HAP-1 (cell line): ENCODE data around the gene PRSS3.
"Not testable (repeated sequence)": the region's sequence is repeated elsewhere in the genome, so short reads cannot be mapped to it uniquely, and the experiment has no call there.

Experiments
- DNase-seq, 2 experiments: peaks; one replicate each; pipeline ENCODE4 v3.0.0-alpha.2; 2016 to 2020; ENCODE audit warnings: low spot score in 2 of 2
- H3K27me3 ChIP-seq: fragments of 250-450 bp; sonication (Bioruptor Pico); 2 replicates; pipeline ENCODE4 v1.5.1; 2020; ENCODE audit warnings: low read depth, mild to moderate bottlenecking, moderate library complexity
- H3K36me3 ChIP-seq: fragments of 250-450 bp; sonication (Bioruptor Pico); replicated peaks from 2 replicates; pipeline ENCODE4 v1.5.1; 2020; ENCODE audit warnings: mild to moderate bottlenecking
- H3K4me1 ChIP-seq: fragments of 250-450 bp; sonication (Bioruptor Pico); 2 replicates; pipeline ENCODE4 v1.5.1; 2020; ENCODE audit warnings: mild to moderate bottlenecking
- H3K4me3 ChIP-seq: fragments of 250-450 bp; sonication (Bioruptor Pico); 2 replicates; pipeline ENCODE4 v1.5.1; 2020; ENCODE audit warnings: mild to moderate bottlenecking, moderate library complexity
- H3K9me3 ChIP-seq: fragments of 250-450 bp; sonication (Bioruptor Pico); 2 replicates; pipeline ENCODE4 v1.5.1; 2020; ENCODE audit warnings: mild to moderate bottlenecking, moderate library complexity
- in situ Hi-C: fragments of 300-500 bp; cut with MboI; formaldehyde crosslinking; loops from 3 replicates; pipeline ENCODE4 v1.14.3; 2020; ENCODE audit warnings: low sequenced_read_pairs, inconsistent platforms, mixed read lengths

The PRSS3 gene

DNA sequence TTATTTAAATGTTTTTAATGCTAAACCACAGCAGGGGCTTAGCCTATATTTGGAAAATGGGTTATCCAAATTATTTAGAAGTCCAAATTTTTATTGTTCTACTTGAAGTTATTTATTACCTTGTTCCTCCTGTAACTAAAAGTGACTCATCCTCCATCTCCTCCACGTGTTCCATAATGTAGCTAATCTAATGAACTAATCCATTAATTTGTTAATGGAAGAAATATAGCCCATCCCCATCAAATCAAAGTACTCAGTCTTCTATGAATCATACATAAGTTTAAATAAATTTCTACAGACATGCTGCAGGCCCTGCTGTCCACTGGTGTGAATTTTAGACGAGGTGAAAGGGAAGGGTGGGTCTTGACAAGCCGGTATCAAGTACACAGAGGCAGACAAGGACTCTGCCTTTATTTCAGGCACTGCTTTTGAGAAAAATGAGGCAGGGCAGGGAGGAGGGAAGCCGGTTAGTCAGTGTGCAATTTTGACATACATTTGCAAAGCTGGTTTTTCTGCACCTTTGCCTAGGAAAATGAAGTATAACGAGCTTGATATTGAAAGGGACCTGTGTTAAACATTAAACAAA, 21.2 kb upstream of the PRSS3 start:
- H3K36me3 ChIP-seq, H3K4me3 ChIP-seq, H3K9me3 ChIP-seq, in situ Hi-C loops, H3K27me3 ChIP-seq, DNase-seq, H3K4me1 ChIP-seq: not testable (repeated sequence)

DNA sequence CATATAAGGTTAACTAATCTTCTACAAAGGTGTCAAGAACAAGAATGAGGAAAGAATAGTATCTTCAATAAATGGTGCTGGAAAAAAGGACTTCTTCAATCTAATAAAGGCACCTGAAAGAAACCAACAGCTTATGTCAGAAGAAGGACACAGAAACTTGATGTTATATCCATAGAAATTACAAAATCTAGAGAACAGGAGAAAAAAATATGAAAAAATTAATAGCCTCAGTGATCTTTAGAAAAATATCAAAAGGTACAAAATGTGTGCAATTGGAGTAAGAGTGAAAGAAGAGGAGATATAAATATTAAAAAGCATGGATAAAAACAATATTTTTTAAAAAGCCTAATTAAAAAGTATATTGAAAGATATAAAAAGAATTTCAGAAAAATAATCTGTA, 18.8 kb upstream of the PRSS3 start:
- H3K9me3 ChIP-seq, result no peaks in the 10 kb centered on the region
- in situ Hi-C loops, result no loop called here
- no peaks in the 10 kb centered on the region for H3K27me3 ChIP-seq
- DNase-seq, result no peak
- H3K4me3 ChIP-seq, result no peak overlapping the region
- H3K36me3 ChIP-seq, result no peaks in the 10 kb centered on the region
- H3K4me1 ChIP-seq, result no peaks in the 10 kb centered on the region

DNA sequence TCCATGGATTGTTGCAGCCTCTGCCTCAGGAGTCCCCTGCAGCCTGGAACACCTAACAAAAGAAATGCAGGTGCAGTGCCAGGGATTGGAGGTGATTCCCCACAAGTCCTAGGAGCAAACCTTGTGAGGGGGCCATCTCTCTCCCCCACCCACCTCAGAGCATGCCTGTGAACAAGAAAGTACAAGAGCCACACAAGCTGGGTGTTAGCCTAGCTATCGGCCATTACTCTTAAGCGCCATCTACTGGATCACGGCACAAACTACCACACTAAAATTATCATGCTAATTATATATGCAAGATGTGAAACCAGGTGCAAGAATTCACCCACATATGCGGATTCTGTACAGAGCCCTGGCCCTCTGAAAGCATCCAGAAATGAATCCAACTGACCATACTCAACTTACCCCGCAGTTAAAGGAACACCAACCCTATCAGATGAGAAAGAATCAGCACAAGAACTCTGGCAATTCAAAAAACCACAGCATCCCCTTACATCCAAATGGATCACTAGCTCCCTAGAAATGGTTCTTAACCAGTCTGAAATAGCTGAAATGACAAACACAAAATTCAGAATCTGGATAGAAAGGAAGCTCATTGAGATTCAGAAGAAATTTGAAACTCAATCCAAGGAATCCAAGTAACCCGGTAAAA, 16.5 kb upstream of the PRSS3 start:
- peak; percentile 65 to 74 for DNase-seq
- H3K9me3 ChIP-seq, result no peaks in the 10 kb centered on the region
- in situ Hi-C loops, result no loop called here
- H3K27me3 ChIP-seq, result no peaks in the 10 kb centered on the region
- no peak overlapping the region for H3K4me3 ChIP-seq
- H3K4me1 ChIP-seq, result no peaks in the 10 kb centered on the region
- no peaks in the 10 kb centered on the region for H3K36me3 ChIP-seq

DNA sequence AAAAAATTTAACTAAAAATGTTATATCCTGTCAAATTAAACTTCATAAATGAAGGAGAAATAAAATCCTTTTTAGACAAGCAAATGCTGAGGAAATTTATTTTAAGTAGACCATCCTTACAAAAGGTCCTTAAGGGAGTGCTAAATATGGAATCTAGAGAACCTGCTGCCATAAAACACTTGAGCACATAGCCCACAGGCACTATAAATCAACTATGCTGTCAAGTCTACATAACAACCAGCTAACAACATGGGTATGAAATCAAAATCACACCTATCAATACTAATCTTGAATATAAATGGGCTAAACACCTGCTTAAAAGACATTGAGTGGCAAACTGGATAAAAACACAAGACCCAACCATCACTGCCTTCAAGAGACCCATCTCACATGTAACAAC, 15.1 kb upstream of the PRSS3 start:
- no peaks in the 10 kb centered on the region for H3K36me3 ChIP-seq
- DNase-seq, result no peak
- no peaks in the 10 kb centered on the region for H3K9me3 ChIP-seq
- in situ Hi-C loops, result no loop called here
- H3K4me3 ChIP-seq, result no peak overlapping the region
- H3K4me1 ChIP-seq, result no peaks in the 10 kb centered on the region
- H3K27me3 ChIP-seq, result no peaks in the 10 kb centered on the region

DNA sequence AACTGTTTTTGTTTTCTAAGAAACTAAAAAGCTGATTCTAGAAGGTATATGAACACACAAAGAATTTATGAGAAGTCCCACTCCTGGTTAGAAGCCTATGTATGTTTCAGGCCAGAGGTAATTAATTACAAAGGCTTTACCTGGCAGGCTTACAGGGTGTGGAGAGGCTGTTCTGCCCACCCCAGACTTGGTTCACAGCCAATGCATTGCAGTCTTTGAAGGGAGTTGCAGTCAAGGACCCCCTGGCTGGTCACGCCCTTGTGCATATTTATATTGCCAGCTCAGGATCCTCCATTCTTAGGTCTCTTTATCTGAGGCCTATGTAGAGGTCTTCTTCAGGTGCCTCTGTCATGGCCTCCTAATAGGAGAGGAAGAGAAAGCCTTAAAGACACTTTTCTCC, 13.6 kb upstream of the PRSS3 start:
- H3K9me3 ChIP-seq, result no peaks in the 10 kb centered on the region
- H3K27me3 ChIP-seq, result peaks cover 4% of the 10 kb centered on the region; the same call in 1 of the 2 replicates
- no peaks in the 10 kb centered on the region for H3K4me1 ChIP-seq
- H3K4me3 ChIP-seq, result no peak overlapping the region
- no peaks in the 10 kb centered on the region for H3K36me3 ChIP-seq
- in situ Hi-C loops, result no loop called here
- no peak for DNase-seq

DNA sequence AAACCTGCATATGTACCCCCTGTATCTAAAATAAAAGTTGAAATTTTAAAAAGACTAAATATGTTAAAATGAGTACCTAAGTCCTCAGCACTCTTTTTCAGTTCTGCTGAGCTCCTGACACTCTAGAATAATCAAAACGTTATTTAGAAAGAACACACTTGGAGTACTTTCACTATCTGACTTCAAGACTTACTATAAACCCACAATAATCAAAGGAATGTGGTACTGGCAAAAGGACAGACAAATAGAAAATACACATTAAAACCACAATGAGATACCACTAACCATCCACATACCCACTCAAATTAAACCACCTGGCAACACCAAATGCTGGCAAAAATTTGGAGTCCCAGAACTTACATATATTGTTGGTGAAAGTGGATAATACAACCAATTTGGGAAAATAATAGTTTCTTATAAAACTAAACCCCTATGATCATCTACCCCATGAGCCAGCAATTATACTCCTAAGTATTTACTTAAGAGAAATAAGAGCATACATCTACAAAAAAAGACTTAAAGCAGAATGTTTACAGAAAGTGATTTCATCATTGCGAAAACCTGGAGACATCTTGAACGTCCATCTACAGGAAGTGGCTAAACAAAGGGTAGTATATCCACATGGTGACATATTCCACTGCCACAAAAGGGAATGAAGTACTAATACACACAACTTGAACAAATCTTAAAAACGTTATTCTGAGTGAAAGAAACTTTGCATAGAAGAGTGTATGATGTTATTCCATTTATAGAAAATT, 12.8 kb upstream of the PRSS3 start:
- DNase-seq, result no peak
- peaks cover 9% of the 10 kb centered on the region; the same call in 1 of the 2 replicates for H3K27me3 ChIP-seq
- in situ Hi-C loops, result no loop called here
- H3K9me3 ChIP-seq, result no peaks in the 10 kb centered on the region
- no peak overlapping the region for H3K4me3 ChIP-seq
- H3K4me1 ChIP-seq, result no peaks in the 10 kb centered on the region
- no peaks in the 10 kb centered on the region for H3K36me3 ChIP-seq

DNA sequence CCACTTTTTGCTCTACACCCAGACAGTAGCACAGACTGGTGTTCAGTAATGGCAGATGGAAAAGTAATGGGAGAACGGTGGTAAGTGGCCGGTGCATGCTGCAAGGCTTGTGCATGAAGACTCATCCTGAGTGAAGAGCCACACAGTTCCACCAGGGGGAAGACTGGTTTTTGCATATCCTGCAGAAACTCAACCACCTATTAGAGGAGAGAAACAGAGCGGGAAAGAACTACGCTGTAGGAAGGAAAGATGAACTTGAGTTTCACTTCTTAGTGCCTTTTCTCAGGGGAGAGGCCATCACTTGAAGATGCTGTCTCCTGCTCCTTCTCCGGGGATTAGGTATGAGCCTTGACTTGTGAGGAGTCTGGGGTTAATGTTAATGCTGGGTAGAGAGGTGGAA, 9.4 kb upstream of the PRSS3 start:
- peaks cover 14% of the 10 kb centered on the region for H3K27me3 ChIP-seq
- no peaks in the 10 kb centered on the region for H3K9me3 ChIP-seq
- DNase-seq, result no peak
- H3K36me3 ChIP-seq, result no peaks in the 10 kb centered on the region
- H3K4me3 ChIP-seq, result no peak overlapping the region
- in situ Hi-C loops, result no loop called here
- H3K4me1 ChIP-seq, result no peaks in the 10 kb centered on the region

DNA sequence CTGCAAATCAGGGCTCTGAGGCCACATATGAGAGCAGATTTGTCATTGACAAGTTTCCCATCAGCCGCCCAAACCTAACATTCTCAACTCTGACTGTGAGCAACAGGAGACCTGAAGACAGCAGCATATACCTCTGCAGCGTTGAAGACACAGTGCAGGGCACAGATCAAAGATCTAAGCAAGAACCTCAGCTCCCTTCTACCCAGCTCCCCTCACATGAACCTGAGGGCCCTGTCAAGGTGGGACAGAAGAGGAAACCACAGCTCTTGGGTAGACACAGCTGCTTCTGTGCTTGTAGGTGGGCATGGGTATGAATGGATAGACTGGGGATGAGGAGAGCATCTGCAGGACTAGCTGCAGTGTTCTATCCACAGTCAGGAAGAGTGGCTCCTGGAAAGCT, 8.7 kb upstream of the PRSS3 start:
- no peak for DNase-seq

DNA sequence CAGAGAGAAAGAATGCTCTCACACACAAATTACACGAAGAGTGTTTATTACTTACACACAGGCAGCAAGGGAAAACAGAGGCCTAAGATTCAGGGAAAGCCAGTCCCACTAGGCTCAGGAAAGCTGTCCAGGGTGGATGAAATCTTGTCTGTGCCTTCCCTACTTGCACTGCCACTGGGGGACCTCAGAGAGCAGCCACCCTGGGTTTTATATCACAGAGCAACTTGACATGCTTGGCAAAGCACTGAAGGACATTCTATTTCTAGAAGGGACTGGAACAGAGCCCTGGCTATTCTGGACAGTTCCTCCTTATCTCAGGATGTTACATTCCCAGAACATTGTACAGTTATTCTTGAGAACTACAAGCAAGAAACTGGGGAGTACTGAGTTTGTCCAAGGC, 7.5 kb upstream of the PRSS3 start:
- DNase-seq, result no peak
- in situ Hi-C loops, result no loop called here
- no peaks in the 10 kb centered on the region for H3K36me3 ChIP-seq
- no peaks in the 10 kb centered on the region for H3K4me1 ChIP-seq
- H3K4me3 ChIP-seq, result no peak overlapping the region
- no peaks in the 10 kb centered on the region for H3K9me3 ChIP-seq
- peaks cover 14% of the 10 kb centered on the region for H3K27me3 ChIP-seq

More for the DNA sequence above, 8.7 kb upstream of the PRSS3 start:
- Histone ChIP-seq H3K36me3 (no peaks in the 10 kb centered on the region), H3K9me3 (no peaks in the 10 kb centered on the region), H3K4me3 (no peak overlapping the region), H3K27me3 (peaks cover 14% of the 10 kb centered on the region), H3K4me1 (no peaks in the 10 kb centered on the region)
- in situ Hi-C loops, result no loop called here

DNA sequence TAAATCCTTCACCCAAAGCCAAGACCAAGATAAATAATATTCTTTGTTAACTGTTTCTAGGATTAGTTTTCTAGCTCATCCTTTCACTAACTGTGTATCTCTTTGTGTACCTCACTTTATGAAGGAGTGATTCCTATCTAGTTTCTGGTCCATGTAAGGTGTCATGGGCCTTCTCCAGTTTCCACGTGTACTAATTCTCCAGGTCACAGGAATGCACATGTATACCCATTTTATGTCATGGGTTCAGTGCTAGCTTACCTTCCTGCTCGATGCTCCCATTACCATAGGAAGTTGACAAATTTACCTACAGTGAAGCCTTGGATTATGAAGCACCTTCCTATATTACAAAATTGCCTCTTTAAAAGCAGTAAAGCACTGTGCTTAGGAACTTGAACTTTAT, 5.9 kb upstream of the PRSS3 start:
- H3K36me3 ChIP-seq, H3K4me3 ChIP-seq, DNase-seq, H3K9me3 ChIP-seq, H3K4me1 ChIP-seq, in situ Hi-C loops: not testable (repeated sequence)
- H3K27me3 ChIP-seq, result peaks cover 14% of the 10 kb centered on the region

DNA sequence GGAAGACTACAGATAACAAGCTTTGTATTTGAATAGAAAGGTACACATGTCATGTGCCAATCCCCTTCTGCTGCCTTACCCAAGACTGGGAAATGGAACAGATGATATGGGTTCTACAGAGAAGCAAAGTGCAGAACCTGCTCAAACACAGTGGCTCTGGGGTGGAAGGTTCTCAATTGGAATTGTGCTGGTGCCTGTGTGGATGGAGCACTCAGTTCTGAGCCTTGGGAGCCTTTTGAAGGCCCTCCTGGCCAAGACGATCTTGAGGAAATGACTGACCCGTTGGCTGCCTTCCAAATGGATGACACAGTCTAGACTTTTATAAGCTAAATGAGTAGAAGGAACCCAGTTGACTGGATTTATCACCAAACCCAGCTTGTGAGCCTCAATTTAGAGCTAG, 4.2 kb upstream of the PRSS3 start:
- no peak for DNase-seq
- in situ Hi-C loops, result no loop called here
- H3K4me3 ChIP-seq, result no peak overlapping the region

DNA sequence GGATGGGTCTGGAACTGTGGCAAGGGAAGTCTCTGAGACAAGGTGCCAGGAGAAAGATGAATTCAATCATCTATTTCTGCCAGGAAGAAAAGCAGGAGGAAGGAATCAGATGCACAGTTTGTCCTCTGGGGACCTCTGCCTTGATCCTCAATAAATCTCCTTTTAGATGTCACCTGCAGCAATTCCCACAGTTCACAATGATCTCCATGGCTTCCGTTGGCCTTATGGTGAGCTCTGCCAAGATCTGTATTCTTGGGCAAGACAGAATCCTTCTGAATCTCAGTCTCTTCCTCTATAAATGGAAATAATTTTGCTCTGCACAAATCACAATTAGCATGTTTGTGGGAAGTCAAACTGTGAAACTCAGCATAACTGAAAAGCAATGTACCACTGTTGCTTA, 1.9 kb upstream of the PRSS3 start:
- H3K27me3 ChIP-seq, H3K9me3 ChIP-seq, in situ Hi-C loops, H3K4me1 ChIP-seq, DNase-seq, H3K4me3 ChIP-seq, H3K36me3 ChIP-seq: not testable (repeated sequence)

More for the DNA sequence above, 4.2 kb upstream of the PRSS3 start:
- peaks cover 14% of the 10 kb centered on the region for H3K27me3 ChIP-seq
- H3K36me3 ChIP-seq, result no peaks in the 10 kb centered on the region
- no peaks in the 10 kb centered on the region for H3K4me1 ChIP-seq
- H3K9me3 ChIP-seq, result no peaks in the 10 kb centered on the region

DNA sequence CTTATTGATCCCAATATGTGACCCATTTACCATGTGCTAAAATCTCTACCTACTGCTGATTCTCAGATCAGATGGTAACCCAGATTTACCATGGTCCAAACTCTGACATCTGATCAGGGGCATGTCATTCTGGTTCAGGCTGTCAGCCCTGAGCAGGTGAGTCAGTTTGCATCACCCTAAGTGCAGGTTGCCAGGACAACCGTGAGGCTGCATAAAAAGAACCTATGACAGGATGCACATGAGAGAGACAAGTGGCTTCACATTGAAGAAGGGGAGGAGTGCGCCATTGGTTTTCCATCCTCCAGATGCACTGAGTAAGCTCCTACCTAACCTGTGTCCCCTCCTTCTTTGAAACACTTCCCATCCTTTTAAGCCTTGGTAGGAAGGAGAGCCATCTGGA, 801 bp upstream of the PRSS3 start:
- no peaks in the 10 kb centered on the region for H3K36me3 ChIP-seq
- peaks cover 6% of the 10 kb centered on the region; the same call in 1 of the 2 replicates for H3K27me3 ChIP-seq
- in situ Hi-C loops, result no loop called here
- H3K9me3 ChIP-seq, result no peaks in the 10 kb centered on the region; the same call in 1 of the 2 replicates
- no peaks in the 10 kb centered on the region for H3K4me1 ChIP-seq
- no peak overlapping the region for H3K4me3 ChIP-seq
- no peak for DNase-seq

DNA sequence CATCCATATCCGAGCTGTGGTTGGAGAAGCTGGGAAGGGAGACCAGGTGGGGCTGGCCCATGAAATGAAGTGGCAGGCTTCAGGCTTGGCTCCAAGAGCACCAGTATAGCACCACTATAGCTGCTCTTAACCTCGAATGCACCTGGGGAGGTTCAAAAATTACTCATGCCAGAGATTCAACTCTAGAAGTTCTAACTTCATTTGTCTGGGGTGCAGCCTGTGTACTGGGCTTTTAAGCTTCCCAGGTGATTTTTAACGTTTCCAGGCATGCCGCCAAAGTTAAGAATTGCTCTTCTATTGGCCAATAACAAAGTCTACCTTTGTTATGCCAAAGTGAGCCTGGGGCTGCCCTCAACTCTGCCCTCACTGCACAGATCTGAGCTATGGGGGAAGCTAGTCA, 458 bp downstream of the PRSS3 start:
- in situ Hi-C loops, result no loop called here
- Histone ChIP-seq H3K36me3 (no peaks in the 10 kb centered on the region), H3K4me1 (no peaks in the 10 kb centered on the region), H3K4me3 (no peak overlapping the region), H3K27me3 (no peaks in the 10 kb centered on the region; the same call in 1 of the 2 replicates), H3K9me3 (no peaks in the 10 kb centered on the region; the same call in 1 of the 2 replicates)
- DNase-seq, result no peak
